VCaP (cell line): ENCODE results near the gene RABEP2.

ENCODE experiments used
- H3K27ac ChIP-seq: fragments of 450-650 bp; 2 replicates; pipeline ENCODE4 v1.5.1; 2017
- CTCF ChIP-seq: fragments of 450-650 bp; conservative IDR thresholded peaks from 2 replicates; pipeline ENCODE4 v1.5.1; 2017; ENCODE audit warnings: mild to moderate bottlenecking, moderate library complexity

RABEP2 gene

GRCh38 chr16:28918698-28919097 lies 6.3 kb downstream of the RABEP2 start:
- no peak for TF ChIP-seq CTCF
- H3K27ac ChIP-seq = no peak overlapping the region

GRCh38 chr16:28917095-28917494 lies 7.9 kb downstream of the RABEP2 start:
- no peak overlapping the region for H3K27ac ChIP-seq
- TF ChIP-seq CTCF = no peak

GRCh38 chr16:28915181-28915580 lies 9.9 kb downstream of the RABEP2 start:
- no peak for TF ChIP-seq CTCF
- H3K27ac ChIP-seq = no peak overlapping the region

DNA sequence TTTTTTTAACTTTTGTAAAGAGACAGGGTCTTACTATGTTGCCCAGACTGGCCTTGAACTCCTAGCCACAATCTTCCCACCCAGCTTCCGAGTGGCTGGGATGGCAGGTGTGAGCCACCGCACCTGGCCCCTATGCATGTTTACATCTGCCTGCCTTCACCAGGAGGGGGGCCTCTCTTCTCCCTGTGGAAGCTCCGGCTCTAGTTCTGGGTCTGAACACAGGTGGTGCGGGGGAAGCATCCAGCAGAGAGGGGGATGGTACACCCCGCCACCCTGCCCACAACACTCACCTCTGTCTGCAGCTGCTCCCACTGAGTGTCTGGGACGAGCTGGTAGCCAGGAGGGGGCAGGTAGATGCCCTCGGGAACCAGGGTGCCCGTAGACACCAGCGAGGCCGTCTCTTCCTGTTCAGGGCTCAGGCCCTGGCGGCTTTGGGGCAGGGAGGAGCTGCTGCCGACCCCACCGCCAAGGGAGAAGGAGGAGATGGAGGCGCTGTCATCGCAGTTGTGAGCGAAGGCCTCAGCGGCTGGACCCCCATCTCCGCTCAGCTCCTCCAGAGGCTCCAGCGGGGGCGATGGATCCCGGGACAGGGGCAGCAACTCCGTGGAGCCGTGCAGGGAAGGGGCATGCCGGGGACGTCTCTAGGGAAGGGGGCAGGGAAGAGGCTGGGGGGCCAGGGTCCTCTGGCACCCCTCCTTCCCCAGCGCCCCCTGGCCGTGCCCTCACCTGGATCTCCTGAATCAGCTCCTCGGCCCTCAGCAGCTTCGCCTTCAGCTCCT lies 10.9 kb downstream of the RABEP2 start:
- H3K27ac ChIP-seq = no peak overlapping the region
- TF ChIP-seq CTCF = no peak

GRCh38 chr16:28912558-28912957 lies 12.5 kb downstream of the RABEP2 start:
- TF ChIP-seq CTCF = no peak
- no peak overlapping the region for H3K27ac ChIP-seq

DNA sequence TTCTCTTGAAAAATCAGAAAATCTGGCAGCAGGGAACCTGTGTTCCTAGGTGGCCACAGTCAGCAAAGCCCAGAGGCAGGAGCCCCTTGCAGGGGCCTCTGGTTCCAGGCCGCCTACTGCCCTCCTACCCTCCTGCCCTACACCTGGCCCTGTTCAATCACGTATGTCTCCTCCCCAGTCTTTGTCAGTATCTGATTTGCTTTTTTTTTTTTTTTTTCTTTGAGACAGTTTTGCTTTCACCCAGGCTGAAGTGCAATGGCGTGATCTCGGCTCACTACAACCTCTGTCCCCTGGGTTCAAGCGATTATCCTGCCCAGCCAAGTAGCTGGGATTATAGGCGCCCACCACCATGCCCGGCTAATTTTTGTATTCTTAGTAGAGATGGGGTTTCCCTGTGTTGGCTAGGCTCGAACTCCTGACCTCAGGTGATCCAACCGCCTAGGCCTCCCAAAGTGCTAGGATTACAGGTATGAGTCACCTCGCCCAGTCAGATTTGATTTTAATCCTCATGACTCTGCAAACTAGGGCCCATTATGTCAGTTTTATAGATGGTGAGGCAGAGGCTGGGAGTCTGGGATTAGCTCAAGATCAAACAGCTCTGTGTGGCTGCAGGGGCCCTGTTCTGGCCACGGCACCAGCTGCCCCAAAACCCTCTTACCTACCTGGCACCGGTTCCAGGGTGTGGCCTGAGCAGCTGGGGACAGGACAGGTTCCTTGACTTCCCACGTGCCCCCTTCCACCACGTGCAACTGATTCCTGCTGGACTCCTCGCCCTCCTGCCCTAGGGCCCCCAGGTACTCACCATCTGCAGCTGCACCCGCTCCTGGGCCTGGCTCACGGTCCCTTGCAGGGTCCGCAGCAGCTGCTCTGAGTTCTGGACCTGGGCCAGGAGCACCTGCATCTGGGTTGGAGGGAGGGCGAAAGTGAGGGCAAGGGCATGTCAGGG lies 14.7 kb downstream of the RABEP2 start:
- no peak overlapping the region for H3K27ac ChIP-seq
- TF ChIP-seq CTCF = no peak

- TF ChIP-seq CTCF = no peak
- H3K27ac ChIP-seq = no peak overlapping the region
These were observed 19.2 kb downstream of the RABEP2 start for GRCh38 chr16:28905800-28906372.
